GM19438 (cell line): ENCODE data around the gene GGCT.
"Not testable (repeated sequence)": the region's sequence is repeated elsewhere in the genome, so short reads cannot be mapped to it uniquely, and the experiment has no call there.

Experiments used
- ATAC-seq: cut with Tn5 transposase; IDR thresholded peaks from one replicate; pipeline ENCODE4 v1.9.1; 2021; ENCODE audit warnings: low read depth; ENCODE audit not compliant: unreplicated experiment

GGCT gene, protein sequence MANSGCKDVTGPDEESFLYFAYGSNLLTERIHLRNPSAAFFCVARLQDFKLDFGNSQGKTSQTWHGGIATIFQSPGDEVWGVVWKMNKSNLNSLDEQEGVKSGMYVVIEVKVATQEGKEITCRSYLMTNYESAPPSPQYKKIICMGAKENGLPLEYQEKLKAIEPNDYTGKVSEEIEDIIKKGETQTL

DNA sequence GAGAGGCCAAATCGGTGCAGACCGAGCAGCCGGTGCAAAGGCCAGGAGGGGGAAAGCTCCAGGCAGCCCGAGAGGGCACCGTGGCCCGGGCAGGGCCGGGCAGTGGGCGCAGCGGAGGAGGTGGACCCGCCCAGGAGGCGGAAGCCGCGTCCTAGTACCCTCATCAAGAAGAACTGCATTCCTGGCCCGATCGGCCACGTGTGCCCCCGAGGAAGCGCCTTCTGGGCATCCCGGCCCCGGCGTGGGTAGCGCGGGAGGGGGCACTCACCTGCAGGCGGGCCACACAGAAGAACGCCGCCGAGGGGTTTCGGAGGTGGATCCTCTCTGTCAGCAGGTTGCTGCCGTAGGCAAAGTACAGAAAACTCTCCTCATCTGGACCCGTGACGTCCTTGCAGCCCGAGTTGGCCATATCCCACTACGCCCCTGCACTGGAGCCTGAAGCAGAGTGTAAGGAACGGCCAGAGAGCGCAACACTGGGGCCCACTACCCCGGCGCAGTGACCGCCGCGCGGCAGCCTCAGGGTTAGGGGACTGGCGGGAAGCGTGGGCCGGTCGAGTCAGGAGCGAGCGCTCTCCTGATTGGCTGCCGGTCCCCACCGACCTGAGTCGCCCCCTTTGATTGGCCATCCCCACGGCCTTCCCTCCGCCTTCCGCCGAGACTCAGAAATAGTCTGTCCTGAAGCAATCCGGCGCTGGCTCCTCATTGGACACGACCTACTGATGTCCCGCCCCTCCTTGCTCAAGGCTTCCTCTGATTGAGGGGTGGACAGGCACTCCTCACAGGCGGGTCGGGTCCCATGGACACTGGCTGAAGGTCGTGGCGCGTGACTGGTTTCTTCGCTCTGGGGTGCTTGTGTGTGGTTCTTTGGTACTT is at the start of gene GGCT:
GGCT (minus strand) TSS at position 529 of the 873 bp plus-strand sequence; CDS start at position 409, 120 bp downstream.
- peak; percentile 99 for ATAC-seq

DNA sequence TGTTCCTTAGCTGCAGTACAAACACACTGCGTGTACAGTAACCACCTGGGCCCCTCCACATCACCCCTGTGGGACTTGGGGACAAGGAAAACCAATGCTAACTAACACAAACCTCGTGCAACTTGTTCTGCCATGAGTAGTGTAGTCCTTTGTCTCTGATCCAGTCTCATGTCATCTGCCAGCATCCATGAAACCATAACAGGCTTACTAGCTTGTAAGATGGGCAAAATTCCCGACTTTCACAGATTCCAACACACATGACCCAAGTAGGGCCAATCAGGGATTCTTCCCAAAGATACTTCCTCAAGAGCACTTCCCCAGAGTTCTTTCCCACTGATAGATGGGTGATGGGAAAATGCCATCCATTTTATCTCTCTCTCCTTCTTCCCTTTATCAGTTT is 48.9 kb upstream of the GGCT start:
- no peak for ATAC-seq

DNA sequence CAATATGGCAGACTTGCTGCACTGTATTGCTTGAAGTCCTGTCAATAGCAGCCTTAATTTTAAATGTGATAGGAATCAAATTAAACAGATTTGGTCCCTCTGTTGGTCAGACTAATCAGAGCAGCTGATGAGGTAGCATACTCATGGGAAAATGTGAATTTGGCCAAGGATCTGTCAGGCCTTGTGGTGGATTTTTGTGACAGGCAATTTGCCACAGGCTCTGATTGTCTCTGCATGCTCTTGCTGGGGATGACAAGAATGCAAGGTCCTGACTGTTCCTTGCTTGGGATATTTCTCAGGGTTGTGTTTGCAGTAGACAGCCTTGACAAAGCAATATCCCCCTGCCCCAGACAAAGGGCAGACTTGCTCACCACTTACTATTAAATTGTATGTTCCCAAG is 48.5 kb upstream of the GGCT start:
- no peak for ATAC-seq

DNA sequence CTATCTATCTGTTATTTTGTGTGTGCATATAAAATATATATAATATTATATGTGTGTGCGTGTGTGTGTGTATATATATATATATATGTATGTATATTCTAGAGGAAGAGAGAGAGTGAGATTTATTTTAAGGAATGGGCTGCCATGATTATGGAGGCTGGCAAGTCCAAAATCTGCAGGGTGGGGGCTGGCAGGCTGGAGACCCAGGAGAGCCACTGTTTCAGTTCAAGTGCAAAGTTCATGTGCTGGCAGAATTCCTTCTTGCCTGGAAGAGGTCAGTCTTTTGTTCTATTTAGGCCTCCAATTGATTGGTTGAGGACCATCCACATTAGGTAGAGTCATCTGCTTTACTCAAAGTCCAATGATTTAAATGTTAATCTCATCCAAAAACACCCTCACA is 47.7 kb upstream of the GGCT start:
- no peak for ATAC-seq

DNA sequence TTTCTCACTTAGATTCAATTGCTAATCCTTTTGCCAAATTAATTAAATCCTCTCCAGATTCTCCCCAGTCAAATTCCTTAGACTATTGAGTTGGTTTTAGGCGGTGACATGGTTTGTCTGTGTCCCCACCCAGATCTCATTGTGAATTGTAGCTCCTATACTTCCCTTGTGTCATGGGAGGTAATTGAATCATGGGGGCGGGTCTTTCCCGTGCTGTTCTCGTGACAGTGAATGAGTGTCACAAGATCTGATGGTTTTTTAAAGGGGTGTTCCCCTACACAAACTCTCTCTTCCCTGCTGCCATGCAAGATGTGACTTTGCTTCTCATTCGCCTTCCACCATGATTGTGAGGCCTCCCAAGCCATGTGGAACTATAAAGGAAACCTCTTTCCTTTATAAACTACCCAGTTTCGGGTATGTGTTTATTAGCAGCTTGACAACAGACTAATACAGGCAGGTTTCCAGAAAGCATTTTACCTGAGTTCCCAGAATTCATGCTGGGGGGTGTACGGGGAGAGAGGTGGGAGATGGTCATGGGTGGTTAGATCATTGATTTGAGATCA is 45.4 kb upstream of the GGCT start:
- no peak for ATAC-seq

DNA sequence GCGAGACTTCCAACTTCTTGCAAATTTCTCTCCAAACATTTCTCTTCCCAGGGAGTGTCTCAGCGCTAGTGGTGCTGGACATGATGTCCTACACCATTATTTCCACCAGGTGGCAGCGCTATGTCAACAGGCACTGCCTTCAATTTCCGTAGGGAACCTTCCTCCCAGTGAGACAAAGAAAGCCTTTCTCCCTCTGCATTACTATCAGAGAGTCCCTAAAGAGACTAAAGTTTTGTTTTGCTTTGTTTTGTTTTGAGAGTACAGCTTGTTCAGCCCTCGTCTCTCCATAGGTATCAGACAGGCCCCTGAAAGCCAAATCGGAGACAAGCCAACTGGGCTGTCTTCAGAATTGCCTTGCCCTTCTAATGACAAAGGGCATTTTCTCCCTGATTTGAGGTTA is 44.2 kb upstream of the GGCT start:
- ATAC-seq, result no peak

DNA sequence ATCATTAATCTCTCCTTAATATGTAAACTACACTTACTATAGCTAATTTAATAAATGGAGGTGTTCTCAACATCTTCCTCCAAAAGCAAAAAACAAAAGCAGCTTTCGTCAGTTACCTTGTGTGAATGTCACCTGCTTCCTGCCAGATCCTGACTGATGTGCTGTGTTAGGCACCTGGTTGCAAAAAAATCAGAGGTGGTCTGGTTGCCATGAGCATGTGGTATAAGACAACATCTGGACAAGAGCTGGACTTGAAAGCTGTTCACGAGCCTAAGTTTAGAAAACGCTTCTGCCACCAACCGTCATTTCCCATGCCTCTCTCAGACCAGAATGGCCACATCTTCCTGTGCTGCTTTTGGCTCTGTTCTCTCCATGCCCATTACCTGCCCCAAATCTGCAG is 42.0 kb upstream of the GGCT start:
- no peak for ATAC-seq

DNA sequence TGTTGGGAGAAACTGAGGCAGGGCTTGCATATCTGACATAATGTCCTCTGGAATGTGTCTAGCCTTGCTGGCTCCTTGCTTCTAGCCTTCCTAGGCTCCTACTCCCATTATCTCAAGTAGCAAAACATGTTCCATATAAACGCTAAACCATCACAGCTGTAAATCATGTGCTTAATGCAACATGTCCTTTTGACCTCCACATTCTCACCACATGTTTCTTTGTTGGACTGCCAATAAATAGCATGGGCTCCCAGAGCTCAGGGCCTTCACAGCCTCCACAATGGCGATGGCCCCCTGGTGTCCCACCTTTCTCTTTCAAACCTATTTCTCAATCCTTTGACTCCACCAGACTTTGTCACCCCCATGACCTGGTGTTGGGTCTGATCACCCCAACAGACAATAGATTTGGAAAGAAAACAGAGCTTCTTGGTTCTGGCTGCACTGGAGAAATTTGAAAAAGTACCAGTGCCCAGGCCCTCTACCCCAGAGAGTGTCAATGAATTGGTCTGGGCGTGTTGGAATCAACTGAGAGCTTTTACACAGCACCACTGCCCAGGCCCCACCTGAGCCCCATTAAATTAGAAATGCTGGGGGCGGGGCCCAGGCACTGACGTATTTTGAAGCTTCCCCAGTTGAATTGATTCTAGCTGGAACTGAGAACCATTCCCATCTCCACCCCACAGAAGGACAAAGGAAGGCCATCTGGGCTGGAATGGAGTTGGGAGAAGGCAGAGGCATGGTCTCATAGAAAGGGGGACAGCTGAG is 41.3 kb upstream of the GGCT start:
- ATAC-seq, result no peak

DNA sequence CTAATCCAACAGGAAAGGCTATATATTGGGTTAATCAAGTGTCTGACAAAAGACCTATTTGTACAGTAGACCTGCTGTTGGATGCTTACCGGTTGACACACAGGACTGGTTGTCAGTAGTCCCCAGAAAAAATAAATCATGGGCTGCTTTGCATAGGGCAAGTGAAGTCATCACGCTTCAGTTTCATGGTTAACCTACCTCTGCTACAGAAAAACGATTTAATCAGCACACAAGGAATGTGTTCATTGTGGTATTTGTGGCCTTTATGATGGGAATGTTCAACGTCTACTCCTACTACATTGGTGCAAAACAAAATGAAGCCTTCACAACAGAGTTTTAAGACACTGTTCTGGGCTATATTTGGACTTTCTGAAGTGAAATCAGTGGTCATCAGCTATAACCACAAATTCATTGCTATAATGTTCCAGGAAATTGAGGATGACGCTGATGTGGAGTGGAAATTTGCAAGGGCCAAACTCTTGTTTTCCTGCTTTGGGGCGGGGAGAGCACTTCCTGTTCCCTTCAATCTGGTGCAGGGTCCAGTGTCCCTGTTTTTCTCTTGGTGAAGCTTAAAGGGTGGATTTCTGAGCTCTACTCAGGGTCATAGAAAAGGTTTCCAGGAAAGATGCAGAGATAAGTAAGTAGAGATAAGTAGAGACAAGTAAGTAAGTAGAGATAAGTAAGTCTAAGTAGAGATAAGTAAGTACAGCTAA is 39.3 kb upstream of the GGCT start:
- no peak for ATAC-seq

DNA sequence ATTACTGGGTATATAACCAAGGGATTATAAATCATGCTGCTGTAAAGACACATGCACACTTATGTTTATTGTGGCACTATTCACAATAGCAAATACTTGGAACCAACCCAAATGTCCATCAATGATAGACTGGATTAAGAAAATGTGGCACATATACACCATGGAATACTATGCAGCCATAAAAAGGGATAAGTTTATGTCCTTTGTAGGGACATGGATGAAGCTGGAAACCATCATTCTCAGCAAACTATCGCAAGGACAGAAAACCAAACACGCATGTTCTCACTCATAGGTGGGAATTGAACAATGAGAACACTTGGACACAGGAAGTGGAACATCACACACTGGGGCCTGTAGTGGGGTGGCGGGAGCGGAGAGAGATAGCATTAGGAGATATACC is 38.5 kb upstream of the GGCT start:
- not testable (repeated sequence) for ATAC-seq

DNA sequence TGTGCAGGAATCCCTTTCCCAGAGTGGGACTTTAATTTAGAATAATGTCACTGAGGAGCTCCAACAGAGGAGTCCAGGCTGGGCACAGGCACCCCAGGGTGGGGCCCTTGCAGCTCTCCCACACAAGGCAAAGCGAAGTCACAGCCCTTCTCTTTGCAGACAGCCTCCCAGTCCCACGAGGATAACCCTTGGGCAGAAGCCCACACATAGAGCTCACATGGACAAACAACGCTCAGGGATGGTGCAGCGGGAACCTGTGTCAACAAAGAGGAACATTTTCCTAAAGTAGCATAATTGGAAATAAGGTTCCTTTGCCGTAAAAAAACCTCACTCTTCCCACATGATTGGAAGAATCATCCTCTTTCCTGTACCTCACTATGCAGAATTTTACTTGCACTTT is 29.3 kb upstream of the GGCT start:
- no peak for ATAC-seq

DNA sequence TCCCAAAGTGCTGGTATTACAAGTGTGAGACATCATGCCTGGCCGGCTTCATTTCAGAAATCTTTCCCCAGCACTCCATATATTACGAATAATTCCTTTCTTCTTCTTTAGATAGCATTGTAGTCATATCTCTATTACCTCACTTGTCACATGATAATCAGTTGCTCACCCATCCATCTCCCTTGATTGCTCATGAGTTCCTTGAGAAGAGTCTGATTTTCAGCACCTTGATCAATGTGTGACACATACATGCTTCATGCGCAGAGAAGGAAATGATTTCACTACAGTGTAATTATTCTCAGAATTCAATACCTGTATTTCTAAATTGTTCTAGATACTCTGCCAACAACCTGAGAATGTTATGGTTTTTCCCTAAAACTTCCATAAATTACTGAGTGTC is 26.7 kb upstream of the GGCT start:
- ATAC-seq, result no peak

DNA sequence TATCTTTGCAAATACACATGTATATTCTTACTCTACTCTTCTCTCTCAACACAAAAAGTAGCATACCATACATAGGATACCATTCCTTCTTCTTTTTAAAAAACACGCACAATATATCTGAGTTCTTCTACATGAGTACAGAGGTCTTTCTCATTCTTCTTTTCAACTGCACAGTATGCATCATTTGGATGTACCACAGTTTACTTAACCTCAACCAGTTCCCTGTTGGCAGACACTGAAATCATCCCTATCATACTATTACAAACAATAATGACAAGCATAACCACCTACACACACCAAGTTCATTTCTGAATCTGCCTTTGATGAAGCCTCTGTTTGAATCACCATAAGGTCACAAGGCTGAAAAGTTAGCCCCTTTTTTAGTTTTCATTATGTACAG is 25.7 kb upstream of the GGCT start:
- no peak for ATAC-seq

DNA sequence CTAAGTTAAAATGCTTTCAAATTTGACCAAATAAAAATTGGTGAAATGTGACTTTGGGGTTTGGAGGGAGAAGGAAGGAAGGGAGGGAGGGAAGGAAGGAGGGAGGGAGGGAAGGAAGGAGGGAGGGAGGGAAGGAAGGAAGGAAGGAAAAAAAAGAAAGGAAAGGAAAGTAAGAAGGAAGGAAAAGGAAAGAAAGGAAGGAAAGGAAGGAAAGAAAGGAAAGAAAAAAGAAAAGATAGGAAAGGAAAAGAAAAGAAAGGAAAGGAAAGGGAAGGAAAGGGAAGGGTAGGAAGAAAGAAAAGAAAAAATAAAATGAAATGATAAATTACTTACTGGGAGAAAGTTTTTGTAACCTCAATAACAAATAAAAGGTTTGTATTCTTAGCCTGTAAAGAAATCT is 24.1 kb upstream of the GGCT start:
- no peak for ATAC-seq

DNA sequence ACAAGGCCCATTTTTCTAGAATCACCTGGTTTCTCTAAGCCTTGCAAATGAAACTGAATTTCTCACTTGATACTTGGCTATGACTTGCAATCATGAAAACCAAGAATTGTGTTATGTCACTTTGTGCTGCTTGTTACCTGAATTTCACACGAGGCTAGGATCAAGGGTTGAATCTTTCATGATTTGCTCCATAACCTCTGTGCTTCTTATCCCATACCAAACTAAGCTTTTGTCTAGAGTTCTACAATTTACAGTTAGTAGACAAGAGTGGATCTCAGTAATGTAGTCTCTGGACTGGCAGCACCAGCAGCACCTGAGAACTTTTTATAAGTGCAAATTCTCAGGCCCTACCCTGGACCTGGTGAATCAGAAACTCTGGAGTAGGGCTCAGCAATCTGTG is 22.7 kb upstream of the GGCT start:
- not testable (repeated sequence) for ATAC-seq

DNA sequence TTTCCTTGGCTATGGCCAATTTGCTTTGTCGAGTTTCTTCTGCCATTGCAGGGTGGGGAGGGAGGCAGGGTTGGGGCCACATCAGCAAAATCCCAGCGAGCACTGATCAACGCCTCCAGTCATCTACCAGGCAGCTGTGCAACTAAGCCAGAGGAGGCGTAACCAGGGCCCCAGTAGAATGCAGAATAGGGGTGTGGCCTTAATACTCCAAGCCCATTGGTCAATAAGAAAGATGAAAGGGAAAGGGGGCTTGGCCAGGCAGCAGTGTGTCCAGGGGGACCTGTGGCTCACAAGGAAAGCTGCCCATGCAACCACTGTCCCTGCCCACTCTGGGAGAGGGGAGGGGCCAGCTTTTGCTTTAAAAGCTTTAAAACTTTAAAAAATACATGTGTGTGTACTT is 21.5 kb upstream of the GGCT start:
- no peak for ATAC-seq

DNA sequence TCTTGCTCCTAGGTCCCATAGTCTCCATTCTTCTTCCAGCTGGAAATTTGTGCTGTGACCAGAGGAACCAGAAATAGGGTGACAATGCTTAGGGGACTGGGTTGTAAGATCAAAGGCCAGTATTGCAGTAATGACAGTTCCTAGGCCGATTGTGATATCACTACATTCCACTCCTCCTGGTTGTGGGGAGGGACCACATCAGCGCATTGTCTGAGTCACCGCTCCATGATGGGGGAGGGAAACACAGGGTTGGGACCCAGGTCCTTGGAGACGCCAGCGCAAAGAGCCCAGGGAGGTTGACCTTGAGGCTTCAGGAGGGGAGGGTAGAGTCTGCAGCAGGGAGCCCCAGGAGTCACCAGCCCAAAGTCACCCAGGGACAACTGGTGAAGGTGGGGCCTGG is 20.8 kb upstream of the GGCT start:
- no peak for ATAC-seq

DNA sequence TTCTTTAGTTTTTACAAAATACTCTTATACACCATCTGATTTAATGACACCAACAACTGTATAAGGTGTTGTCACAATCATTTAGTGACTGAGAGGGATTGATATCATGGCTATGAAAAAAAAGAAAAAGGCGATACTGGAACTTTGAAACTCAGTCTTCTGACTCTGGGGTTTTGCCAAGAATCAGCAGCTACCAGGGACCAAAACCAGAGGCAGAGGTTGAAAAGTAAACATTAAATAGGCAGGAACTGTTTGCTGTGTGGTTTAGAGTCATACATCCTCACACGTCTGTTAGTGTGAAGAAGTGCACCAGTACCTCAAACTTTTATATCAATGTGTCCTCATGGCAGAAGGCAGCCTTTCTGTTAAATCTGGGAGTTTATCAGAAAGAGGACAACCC is 19.9 kb upstream of the GGCT start:
- ATAC-seq, result no peak

DNA sequence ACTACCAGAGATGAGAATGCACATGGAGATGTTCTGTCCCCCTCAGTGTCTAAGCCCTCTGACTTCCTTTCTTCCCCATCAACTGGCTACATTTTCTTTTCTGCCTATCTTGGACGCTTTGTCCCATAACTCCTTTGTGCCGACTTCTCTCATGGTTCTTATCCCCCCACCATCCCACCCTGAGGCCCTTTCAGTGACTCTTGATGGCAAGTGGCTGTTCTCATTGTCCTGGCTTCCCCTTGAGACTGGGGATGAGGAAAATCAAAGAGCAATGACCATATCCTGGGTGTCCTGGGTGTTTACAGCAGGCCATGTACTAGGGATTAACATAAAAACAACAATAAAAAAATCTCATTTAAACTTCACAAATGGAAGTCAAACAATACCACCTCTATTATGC is 18.8 kb upstream of the GGCT start:
- ATAC-seq, result no peak

DNA sequence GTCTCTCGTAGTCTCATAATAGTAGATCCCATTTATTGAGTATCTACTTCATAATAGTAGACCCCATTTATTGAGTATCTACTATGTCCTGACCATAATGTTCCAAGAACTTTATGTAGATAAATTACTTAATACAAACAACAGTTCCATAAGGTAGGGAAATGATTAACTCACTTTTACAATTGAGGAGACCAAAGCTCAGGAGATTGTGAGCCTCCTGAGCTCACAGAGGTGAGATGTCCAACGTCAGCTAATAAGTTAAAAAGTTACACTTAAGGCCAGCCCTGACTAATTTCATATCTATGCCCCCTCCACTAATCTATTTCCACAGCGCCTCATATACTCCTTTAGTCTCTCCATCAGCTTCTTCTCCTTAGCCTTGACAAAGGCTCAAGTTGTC is 17.5 kb upstream of the GGCT start:
- no peak for ATAC-seq

DNA sequence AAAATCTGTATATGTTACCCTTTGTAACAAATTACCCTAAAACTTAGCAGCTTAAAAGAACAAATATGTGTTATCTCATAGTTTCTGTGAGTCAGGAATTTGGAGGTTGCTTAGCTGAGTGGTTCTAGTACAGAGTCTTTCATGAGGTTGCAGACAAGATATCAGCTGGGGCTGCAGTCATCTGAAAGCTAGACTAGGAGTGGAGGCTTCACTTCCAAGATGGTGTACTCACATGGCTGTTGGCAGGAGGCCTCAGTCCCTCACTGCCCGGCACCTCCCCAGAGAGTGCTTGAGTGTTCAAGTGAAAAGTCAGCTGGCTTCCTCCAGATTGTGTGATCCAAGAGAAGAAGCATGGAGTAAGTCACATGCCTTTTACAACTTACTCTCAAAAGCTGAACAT is 16.9 kb upstream of the GGCT start:
- ATAC-seq, result no peak
